ENCODE data around the gene UBA3.

The UBA3 gene

DNA sequence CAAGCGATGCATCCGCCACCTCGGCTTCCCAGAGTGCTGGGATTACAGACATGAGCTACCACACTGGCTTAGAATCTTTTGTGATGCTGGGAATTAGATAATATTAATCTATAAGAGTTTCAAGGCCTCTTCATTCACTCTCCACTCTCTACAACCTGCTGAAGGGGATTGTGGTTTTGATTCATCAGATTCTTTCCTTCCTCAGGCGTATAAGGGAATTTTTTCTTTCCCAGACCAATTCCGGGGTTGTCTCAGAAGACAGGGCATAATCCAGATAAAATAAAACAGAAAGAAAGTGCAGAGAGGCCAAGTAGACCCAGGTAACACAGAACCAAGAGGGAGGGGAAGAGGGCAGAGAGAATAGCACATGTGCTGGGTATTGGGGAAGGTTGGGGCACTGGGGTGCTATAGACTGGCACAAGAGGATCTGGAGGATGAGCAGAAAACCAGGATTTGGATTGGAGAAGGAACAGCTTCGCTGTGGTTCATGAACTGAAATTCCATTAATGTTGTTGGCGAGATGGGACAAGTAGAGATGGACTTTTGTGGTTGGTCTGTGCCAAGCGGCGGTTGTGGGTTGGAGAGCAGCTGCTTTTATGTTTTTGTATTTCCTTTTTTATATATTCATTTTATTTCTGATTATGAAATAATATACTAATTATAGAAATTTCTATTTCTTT, 17.4 kb upstream of the UBA3 start:
- no peak for DNase-seq

DNA sequence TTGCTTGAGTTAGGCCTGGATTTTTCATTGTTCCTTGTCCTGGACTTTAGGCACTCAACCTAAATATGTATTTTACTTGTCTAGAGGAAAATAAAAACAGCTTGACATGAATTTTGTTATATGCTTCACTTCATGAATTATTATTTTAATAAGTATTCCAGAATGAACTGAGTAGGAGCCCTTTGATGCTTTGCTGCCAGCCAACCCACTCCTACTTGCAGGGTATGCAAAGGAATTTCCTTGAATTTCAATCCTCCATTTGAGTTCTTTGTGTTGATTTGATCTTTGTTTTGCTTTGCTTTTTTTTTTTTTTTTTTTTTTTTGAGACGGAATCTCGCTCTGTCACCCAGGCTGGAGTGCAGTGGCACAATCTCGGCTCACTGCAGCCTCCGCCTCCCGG, 16.1 kb upstream of the UBA3 start:
- no peak for DNase-seq

DNA sequence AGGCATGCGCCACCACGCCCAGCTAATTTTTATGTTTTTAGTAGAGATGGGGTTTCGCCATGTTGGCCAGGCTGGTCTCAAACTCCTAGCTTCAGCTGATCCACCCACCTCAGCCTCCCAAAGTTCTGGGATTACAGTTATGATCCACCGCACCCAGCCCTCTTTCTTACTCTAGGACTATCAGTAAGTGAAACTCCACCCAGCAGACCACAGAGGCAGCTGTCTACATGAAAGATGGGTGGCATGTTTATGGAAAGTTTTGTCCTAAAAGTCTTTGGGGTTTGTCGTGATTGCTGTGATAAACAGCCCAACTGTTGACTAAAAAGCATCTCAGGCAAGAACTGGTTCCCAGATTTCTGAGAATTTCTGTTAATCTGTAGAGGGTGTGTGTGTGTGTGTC, 15.5 kb upstream of the UBA3 start:
- peak; percentile 36 for DNase-seq

DNA sequence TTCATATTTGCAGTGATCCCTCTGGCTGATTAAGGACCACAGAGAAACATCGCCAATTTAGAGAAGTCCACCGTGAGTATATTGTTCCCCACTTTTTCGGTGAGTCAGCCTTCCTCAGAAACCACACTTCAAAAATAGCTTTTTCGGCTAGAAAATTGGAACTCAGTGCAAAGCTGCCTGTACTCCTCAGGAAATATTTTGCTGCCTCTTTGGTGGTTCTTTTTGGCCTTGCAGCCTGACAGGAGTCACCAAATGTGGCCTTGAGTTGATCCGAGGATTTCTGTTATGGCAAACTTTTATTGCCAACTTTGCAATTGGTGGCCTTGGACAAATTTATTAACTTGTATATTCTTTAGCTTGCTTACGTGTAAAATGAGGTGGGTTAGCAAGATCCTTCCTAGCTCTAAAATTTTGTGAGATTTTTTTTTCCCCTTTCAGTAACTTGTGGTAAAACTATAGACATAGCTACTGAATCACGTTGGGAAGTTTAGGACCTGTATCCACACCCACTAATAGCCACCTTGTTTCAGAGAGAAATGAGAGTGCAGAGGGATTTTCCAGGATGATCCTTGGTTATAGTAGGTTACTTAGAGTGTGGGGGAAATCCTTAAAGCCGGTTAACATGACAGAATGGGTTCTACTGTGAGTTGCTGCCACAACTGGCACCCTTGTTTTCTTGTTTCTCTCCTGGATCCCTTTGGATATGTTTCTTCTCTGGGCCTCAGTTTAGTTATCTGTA, 14.5 kb upstream of the UBA3 start:
- no peak for DNase-seq

DNA sequence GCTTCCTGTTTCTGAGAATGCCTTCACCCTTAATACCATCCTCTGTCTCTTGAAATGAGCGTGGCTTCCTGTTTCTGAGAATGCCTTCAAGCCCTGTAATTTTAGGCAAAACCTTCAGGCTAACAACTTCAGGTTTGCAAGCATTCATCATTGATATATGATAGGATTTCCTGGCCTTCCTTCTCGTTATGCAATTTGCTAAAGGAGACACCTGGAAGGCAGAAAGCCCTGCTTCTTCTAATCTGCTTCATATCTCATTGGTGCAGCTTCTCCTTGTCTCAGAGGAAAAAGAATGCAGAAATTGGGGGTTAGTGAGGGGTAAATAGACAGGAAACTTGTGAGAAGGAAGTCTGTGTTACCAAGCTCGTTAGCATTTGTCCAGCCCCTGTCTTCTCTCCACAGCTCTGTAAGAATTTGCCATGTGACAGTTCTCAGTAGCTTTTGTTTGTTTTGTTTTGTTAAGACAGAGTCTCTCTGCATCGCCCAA, 11.9 kb upstream of the UBA3 start:
- peak; percentile 51 for DNase-seq

DNA sequence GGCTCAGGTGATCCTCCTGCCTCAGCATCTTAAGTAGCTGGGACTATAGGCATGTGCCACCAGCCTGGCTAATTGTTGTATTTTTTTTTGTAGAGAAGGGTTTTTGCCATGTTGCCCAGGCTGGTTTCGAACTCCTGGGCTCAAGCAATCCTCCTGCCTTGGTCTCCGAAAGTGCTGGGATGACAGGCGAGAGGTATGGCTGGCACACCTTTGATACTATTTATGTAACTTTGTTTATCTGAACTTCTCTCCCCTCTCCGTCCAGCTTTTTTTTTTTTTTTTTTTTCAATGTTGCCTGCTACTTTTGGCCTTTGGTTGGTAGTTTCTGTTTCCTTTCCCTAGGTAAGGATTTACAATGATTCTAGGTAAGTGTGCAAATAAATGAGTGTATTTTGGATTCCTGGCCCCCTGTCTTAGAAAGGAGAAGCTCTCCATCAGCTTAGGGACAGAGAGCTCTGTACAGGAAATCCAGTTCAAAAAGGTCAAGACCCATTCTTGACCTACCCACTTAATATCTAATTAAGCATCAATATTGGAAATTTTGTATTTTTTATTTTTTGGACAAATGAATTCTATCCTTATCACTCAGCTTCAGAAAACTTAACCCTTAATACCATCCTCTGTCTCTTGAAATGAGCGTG, 11.3 kb upstream of the UBA3 start:
- no peak for DNase-seq

DNA sequence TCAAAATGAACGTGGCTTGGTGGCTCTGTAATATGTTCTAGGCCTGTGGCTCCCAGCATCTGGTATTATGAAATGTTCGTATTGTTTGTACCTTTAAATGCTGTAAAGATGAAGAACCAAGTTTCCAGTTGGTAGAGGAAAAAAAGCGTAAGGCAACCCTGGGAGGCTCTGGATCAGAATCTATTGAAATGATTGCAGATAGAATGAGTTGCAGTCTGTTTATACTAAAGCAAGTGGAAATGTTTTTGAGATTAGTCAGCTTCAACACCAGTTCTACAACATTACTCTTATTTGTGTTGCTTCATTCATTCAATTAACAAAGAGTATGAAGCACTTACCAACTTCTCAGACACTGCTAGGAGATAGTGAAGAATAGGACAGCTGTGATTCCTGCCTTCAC, 9.9 kb upstream of the UBA3 start:
- no peak for DNase-seq

DNA sequence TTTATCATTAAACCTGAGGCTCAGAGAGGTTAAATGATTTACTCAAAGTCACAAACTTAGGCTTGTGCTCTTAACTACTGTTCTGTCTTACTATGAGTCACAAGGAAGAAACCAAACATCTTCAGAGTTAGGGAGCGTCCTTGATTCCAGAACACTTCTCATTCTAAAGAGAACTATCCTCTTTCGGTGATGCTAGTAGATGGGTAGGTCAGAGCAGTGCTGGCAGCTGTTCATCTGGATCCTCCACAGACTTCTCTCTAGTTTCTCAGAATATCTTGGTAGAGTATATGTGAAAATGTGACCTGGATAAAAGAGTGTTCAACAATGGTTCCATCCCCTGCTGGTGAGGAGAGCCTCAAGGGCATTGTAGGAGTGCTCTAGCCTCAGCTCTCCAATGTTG, 7.9 kb upstream of the UBA3 start:
- no peak for DNase-seq

DNA sequence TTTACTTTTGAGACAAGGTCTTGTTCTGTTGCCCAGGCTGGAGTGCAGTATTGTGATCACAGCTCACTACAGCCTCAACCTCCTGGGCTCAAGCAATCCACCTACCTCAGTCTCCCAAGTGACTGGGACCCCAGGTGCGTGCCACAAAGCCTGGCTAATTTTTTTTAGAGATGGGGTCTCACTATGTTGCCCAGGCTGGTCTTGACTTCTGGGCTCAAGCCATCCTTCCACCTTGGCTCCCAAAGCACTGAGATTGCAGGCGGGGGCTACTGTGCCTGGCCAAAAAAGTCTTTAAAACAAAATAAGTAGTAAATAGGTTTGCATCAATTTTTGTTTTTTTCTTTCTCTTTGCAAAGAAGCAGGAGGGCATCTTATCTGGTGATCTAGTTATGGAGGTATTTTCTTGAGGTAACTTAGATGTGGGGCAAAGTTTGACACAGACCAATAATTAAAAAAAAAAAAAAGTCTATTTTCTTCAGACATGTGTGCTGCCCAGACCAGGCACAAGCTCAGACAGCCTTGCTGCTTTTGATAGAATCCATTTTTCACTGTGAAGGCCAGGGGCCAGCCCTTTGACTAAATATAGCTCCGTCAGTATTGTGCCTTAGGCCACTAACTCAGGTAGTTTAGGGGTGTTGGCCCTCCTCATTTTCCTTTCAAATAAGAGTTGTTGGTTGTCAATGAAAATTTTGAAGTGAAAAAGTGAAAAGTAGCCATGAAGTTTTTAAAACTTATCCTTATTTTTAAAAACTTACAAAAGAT, 7.0 kb upstream of the UBA3 start:
- no peak for DNase-seq

DNA sequence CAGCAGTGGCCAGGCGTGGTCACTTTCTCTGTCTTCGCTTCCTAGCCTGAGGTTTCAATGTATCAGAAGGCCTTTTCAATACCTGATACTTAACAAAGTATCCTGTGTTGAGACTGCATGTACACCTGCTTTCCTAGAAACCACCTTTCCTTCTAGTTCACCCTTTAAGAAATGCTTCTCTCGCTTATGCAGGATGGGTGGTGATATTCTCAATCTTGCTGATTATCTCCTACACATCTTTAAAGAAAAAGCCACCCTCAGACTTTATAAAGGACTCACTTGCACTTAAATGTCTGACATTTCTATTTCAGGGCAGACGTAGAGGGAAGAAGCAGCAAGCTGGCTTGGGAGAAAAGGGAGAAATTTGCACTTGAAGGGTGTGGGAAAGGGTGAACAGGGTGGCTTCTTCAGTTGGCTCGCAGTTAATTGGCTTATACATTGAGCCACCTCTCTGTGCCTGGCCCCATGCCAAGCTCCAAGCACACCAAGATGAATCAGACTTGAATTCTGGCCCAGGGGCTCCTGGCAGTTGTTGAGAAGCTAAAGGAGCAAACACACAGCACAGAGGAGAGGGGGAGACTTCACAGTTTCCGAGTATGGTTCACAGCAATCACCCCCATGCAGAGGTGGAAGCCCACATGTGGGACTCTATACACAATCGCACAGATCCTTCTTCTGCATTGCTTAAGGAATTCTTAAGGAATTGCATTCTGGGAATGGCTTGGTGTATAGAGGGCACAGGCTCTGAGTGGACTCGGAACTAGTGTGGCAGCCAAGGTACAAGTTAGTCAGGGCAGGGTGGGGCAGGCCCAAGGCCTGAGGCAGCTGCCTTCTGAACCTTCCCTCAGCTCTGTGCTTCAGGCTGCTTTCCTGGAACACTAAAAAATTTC, 5.9 kb upstream of the UBA3 start:
- peak; percentile 63 for DNase-seq

DNA sequence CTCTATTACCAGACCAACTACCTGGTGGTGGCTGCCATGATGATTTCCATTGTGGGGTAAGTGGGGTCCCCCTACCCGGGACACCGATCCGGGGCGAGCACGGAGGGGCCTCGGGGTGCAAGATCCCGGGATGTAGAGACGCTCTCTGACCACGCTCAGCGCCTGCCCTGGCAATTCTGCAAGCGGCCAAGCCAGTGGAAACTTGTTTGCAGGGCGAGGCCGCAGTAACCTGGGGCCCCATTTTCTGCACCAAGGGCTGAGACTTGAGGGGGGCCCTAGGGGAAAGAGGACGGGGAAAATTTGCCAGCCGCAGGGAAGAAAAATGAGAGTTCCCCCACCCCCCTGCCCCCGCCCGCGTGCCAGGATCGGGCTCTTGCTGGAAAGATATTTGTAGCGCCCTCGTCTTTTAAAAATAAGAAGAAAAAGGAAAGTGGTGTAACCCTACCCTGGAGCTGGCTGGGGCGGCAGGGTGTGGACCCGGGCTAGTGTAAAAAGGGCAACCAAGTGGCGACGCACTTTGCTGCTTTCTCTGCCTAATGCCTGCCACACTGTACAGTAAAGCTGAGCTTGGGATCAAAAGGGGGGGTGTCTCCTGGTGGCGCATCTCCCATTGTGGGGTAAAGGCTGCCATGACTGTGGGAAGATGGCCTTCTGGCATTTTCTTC, 5.1 kb upstream of the UBA3 start:
- DNase-seq: no peak

DNA sequence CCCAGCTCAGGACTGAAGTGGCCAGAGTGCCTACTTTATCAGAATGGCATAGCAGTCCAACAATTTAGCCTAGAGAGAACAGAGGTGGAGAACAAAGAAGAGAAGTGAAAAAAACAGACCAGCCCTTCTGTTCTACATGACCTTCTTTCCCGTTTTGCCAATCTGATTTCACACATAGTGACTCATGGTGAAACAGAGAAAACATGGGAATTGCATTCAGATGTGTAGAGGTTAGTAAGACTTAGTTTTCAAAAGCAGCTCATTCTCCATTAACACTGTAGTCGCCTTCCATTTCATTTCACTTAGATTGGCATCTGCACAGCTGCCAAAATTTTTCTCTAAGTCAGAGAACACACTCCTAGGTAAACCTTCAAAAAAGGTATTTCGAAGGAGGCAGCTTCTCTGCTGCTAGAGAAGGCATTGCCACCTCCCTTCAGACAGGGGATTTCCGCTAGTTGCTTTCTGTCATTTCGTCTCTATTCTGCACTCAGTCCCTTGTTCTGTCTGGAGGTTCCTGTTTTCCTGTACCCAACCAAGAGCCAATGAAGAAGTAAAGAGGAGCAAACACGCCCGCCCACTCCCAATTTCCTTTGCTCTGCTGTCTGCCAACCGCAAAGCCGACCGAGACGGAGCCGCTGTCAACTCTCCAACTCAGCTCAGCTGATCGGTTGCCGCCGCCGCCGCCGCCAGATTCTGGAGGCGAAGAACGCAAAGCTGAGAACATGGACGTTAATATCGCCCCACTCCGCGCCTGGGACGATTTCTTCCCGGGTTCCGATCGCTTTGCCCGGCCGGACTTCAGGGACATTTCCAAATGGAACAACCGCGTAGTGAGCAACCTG, 4.4 kb upstream of the UBA3 start, which contains the start of gene ARL6IP5:
TSS of gene ARL6IP5 (plus strand) at position 612 of the 842 bp plus-strand sequence. CDS start at position 723, 111 bp downstream.
- peak; percentile 93 for DNase-seq

DNA sequence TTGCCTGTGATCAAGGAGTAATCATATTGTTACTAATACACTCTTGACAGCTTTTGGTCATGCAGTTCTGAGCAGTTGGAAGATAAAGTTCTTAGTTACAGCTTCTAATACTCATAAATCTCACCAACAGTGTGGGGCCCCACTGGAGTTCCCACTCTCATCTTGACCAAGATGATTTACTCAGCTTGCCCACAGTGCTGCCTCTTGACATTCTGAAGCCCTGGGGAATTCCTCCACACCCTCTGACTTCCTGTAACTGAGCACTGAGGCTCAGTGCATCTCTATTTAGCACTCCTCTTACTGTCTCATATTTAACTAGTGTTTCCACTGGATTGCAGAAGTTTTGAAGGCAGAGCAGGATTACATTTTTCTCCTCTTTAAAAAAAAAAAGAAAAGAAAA, 2.6 kb upstream of the UBA3 start:
- DNase-seq: peak; percentile 83

DNA sequence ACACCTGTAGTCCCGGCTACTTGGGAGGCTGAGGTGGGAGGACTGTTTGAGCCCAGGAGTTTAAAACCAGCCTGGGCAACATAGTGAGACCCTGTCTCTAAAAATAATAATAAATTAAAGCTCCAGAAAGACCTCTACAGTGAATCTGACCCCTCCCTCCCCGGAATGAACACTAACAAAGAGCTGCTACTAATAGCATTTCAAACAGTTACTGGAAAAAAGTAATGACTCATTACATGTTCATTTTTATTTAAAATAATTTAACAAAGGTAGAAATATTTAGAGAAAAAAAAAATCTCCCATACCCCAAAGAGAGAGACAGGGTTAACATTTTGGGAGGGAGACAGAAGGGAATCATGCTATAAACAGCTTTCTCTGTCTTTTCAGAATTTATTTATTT, 2.2 kb upstream of the UBA3 start:
- no peak for DNase-seq

DNA sequence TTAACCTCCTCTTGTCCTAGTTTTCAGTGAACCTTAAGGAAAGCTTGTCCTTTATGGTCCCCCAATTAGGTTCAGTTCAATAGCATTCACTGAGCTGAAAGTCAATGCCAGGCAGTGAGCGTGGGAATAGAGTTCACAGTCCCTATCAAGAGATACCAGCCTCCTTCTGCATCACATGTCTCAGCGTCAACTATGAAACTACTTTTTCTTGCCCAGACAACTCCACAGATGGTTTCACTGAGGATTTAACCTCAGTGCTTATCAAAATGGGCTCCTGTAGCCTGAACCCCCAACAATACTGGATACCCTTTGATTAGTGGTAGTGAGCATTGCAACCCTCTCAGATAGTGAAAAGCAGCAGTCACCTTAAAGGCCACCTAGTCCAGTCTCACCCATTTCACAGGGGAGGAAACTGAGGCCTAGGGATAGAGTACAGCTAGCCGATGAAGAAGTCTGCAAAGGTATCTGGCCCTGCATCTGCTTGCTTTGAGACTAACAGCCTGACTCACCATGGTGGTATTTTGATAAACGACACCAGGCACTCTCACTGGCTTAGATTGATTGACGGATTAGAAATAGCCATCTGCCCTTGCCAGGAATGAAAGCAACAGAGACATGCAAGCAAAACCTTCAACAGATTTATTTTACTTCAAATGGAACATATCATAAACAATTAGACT, 1.6 kb upstream of the UBA3 start:
- DNase-seq: no peak

DNA sequence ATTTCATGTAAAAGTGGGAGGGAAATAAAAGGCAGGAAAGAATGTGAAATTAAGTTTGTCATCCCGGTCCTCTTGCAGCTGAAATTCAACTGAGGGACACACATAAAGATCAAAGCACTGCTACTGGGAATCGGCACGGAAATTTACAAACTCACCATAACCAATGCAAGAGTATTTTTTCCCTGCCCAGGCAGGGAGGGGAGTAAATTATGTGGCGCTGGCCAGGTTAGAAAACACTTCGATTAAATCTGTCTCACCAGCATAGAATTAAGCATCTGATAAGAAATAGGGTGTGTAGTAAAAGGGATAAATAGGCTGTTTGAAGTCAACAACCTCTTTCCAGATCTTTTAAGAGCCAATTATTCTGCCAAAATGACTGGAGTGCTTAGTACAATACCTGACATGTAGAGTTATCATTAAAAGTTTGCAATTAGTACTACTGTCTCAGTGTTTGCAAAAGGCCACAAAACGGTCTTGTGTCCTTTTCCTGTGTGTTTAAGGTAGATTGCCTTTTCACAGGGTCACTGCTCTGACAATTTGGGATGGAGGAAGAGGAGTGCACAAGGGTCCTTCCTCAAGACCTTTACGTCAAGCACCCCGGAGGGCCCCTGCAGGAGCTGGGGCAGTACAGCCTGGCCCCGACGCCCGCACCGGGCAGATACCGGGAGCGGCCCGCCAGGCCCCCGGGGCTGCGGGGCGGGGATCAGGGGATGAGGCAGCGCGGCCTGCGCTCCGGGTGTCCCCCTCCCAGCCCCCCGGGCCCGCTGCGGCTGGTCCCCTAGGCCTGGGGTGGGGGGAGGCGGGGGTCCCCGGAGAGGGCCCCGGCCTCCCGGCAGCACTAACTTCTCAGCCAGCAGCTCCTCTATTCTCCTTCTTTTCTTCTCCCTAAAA, 651 bp downstream of the UBA3 start:
- no peak for DNase-seq

DNA sequence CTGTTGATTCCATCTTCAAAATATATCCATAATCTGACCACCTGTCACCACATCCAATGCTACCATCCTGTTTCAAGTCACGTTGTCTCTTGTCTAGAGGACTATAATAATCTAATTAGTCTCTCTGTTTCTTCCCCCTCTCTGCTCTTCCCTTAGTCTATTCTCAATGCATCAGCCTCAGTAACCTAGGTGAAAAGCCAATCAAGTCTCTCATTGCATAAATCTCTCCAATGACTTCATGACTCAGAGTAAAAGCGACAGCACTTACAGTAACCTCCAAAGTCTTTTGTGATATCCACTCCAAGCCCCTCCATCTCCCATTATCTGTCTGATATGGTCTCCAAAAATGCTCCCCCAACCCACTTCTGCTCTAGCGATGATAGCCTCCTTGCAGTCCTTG, 7.2 kb downstream of the UBA3 start:
- DNase-seq: no peak

DNA sequence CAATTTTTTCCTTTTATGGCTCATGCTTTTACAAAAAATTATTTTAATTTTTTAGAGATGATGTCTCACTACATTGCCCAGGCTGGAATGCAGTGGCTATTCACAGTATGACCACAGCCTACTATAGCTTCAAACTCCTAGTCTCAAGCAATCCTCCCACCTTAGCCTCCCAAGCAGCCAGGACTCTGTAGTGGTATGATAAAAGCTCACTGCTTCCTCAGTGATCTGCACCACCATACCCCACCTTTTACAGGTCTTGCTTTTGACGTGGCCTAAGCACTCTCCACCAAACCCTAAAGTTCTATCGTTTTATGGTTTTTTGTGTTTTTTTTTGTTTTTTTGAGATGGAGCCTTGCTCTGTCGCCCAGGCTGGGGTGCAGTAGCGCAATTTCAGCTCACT, 14.0 kb downstream of the UBA3 start:
- DNase-seq: no peak

All from CD4-positive, alpha-beta T cell treated with Interleukin-12 subunit alpha and Interleukin-12 subunit beta, for 1 hour (primary cell).